Measurements from ENCODE around the gene ZNF329.
"Not testable (repeated sequence)": the region's sequence is repeated elsewhere in the genome, so short reads cannot be mapped to it uniquely, and the experiment has no call there.

The ZNF329 gene

DNA sequence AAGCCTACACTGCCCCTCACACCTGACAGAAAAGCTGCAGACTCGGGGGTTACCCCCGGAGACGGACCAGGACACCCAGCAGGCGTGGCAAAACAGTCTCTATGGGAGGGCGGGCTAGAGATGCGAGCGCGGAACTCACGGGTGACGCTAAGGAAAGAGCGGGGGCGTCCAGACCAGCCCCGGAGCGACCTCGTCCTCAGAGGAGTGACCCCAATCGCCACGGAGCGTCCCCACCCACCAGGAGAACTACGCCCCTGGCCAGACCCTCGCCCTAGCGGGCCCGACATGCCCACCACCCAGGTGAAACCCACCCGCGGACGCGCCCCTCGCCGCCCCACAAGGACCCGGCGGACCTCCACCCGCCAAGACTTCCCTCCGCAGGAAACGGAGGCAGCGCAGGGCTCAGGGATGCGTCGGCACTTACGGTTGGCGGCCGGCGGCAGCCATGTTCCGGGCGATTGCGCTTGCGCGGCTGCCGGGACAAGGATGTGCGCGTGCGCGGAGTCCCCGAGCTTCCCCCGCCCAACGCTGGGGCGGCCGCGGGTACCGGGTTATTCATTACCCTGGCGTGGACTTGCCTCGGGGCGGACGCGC lies at the start of gene ZNF329:
Gene ZNF329 (minus strand): TSS at position 462 of the 594 bp plus-strand sequence. CDS start 21,286 bp downstream, outside the sequence.
- DNase-seq (ENCODE audit: low read depth) = peak; percentile 85

GRCh38 chr19:58196901-58197616 lies 46.5 kb upstream of the ZNF329 start:
- no peak for DNase-seq (ENCODE audit: low read depth)

DNA sequence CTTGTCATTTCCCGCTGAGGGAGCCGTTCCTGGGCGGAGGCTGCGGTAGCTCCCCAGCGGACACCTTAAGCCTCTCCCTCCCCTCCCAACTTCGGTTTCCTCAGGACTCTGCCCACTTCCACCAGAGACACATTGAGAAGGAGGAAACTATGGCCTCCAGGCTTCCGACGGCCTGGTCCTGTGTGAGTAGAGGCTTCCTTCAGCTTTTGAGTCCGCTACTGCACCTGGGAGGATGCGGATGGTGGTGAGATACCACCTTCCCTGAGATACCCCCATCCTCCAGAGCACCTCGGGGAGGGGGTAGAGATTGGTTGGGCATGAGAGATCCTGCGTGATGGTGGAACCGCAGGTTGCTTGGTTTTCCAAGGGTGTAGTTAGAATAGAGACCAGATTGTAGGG lies 33.2 kb upstream of the ZNF329 start:
- no peak for DNase-seq (ENCODE audit: low read depth)

DNA sequence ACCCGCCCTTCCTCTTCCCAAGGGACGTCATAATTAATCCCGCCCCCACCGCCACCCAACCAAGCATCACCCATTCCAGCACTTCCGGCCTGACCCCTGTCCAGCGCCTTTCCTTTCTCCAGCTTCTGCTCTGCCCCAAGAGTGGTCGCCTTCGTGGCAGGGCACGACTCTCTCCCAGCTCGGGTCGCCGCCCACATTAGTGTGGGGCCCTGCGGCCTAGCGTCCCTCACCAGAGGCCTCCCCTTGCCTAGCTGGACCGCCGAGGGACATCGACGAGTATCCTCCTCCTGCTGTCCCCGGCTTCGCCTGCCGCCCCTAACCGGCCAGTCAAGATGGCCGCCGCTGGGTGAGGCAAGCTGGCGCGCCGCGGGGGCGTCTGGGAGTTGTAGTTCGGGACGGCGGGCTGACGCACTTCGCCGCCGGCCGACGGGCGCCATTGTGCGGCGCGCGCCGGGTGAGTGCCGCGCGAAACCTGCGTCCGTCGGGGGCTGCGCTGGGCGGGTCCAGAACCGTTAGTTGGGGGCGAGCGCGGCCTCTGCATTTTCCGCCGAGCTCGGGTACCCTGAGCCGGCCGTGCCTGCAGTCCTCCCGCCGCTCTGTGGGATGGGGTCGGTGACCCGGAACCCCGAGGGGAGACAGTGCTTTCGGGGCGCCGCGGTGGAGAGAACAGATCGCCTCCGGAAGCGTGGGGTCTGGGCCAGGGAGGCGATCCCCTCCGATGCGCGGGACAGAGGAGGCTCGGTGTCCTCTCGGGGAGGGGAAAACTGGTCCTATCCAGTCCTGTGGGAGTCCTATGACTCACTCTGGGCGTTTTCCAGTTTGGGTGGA lies 32.6 kb upstream of the ZNF329 start, which contains the start of gene ZNF274:
Gene ZNF274 (plus strand): TSS at position 73 of the 828 bp plus-strand sequence. CDS start 905 bp downstream, outside the sequence.
- peak; percentile 86 for DNase-seq (ENCODE audit: low read depth)

DNA sequence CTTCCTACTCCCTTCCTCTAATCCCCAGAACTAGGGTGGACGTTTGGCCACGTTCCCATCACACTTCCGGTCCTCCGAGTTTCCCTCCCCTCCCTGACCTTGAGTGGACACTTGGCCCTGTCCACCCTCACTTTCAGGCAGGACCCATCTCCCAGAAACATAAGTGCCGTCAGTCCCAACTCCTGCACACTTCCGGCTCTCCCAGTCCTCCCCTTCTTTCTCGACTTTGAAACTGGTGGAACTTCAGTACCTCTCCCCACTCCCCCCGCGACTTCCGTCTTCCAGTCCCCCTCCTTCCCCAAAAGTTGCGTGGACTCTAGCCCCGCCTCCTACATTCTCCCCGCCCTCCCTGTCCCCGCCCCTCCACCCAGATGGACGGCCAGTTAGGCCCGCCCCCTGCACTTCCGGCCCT lies 32.0 kb upstream of the ZNF329 start:
- DNase-seq (ENCODE audit: low read depth) = peak; percentile 69

DNA sequence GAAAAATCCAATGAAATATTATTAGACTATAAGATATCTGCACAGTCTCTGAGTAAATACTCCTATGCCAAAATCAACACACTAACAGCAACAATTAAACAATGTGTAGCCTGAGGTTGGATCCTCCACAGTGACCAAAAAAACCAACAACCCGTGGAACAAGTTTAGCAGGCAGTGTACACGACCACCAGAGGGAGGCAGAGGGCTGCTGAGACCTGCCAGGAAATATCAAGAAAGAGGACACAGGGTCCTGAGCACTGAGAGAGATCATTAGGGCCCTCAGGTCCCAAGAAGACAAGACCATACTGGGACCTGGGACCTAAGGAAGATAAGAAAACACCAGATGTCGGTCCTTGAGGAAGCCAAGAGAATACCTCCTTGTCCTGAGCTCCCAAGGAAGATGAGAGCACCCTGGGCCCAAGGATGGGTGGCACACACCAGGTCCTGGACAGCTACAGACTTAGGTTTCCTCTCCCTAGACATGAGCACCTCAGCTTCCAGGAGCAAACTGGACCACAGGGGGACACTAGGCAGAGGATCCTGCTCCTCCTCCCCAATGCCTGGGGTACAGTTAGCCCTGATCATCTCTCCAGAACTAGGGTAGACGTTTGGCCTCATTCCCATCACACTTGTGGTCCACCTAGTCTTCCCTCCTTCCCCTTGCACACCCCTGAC lies 31.4 kb upstream of the ZNF329 start:
- peak; percentile 21 for DNase-seq (ENCODE audit: low read depth)

- DNase-seq (ENCODE audit: low read depth) = no peak
These were observed 20.3 kb upstream of the ZNF329 start for GRCh38 chr19:58170860-58171259.

DNA sequence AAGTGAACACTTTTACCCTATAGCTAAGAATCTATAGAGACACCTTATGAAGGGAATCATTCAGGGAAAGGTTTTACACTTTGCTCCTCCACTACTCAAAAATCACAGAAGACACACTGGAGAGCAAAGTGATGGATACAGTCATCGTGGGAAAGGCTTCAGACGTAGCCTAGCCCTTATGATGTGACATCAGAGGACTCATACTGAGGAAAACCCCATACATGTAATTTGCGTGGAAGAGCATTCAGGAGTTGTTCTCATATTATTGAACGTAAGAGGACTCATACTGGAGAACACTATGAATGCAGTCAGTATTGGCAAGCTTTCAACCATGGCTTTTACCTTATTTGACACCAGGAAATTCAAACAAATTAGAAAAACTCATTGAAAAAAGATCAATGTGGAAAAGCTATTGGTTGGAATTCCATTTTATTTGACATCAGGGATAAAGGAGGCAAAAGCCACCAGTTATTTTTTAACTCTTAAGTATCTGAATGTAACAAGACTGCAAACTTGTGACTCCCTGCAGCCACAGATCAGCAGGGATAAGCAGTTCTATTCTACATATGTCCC lies 16.2 kb upstream of the ZNF329 start:
- no peak for DNase-seq (ENCODE audit: low read depth)

- no peak for DNase-seq (ENCODE audit: low read depth)
These were observed 15.7 kb upstream of the ZNF329 start for GRCh38 chr19:58166268-58166667.

DNA sequence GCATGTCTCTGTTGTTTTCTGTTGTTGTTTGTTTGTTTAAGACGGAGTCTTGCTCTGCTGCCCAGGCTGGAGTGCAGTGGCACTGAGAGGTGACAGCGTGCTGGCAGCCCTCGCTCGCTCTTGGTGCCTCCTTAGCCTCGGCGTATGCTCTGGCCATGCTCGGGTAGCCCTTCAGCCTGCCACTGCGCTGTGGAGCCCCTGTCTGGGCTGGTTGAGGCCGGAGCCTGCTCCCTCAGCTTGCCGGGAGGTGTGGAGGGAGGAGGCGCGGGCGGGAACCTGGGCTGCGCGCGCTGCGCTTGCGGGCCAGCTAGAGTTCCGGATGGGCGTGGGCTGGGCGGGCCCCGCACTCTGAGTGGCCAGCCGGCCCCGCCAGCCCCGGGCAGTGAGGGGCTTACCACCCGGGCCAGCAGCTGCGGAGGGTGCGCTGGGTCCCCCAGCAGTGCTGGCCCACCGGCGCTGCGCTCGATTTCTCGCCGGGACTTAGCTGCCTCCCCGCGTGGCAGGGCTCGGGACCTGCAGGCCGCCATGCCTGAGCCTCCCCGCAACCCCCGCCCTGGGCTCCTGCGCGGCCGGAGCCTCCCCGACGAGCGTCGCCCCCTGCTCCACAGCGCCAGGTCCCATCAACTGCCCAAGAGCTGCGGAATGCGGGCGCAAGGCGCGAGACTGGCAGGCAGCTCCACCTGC lies 6.6 kb upstream of the ZNF329 start:
- DNase-seq (ENCODE audit: low read depth) = no peak

DNA sequence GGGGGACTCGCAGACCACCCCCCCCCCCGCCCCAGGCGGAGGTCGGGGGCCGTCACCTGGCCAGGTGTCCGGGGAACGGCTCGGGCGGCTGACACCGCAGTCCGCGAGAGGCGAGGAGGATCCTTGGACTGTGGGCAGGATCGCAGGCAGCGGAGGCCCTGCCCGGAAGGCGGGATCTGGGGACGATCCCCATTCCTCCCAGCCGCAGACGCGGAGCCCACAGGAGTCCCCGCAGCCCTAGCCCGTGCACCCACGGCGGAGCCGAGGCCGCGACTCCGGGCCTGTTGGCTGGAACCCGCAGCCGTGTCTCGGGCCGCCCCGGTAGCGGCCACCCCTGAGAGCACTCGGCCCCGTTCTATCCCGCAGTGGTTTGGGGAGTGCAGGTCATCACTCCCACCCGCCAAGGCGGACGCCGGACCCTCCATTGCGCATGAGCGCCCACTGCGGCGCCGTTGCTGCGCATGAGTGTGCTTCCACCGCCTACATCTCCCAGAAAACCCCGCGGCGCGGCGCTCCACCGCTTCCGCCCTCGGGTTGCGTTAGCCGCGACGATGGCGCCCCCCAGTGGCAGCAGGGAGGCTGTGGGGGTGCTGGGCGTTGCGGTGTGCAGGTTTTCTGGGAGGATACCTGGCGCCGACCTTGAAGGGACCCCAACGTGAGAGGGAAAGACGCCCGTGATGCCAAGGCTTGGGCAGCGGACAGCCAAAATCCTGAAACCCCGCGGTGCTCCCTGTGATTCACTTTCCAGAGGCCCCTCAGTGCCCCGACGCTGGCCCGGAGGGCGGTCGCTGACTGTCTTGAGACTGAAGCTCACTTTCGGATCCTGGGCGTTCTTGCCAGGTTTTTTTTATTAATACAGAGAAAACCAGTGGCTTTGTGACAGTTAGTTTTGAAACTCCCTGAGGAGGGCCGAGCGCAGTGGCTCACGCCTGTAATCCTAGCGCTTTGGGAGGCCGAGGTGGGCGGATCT lies 4.4 kb upstream of the ZNF329 start:
- DNase-seq (ENCODE audit: low read depth) = peak; percentile 97

DNA sequence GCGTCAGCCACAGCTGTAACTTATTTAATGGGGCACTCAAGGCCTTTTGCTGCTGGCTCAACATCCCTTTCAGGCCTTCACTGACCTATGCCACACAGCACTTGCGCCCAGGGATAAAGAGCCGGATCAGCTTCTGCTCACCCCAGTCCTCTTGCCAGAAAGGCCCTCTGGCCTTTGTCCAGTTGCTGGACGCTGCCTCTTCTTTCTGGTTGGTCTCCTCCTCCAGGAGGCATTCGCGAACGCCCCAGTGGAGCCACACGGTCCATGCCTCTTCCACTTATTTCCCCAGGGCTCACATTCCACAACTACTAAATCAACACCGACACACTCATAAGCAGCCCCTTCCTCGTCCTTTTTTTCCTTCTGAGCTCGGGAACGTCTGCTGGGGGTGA lies 3.7 kb upstream of the ZNF329 start:
- no peak for DNase-seq (ENCODE audit: low read depth)

DNA sequence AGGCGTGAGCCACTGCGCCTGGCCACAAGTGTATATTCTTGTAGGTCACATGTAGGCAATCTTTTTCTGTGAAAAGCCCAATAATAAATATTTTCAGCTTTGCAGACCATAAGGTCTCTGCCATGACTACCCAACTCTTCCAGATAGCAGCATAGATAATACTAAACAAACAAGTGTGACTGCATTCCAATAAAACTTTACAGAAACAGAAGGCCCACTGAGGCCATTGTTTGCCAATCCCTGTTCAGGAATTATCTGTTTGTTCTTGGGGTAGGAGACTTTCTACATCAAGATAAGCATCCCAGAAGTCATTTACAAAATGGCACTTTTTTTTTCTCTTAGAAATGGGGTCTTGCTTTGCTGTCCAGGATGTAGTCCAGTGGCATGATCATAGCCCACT lies 2.8 kb upstream of the ZNF329 start:
- DNase-seq (ENCODE audit: low read depth) = no peak

GRCh38 chr19:58147475-58147874 lies 3.1 kb downstream of the ZNF329 start:
- DNase-seq (ENCODE audit: low read depth) = not testable (repeated sequence)

DNA sequence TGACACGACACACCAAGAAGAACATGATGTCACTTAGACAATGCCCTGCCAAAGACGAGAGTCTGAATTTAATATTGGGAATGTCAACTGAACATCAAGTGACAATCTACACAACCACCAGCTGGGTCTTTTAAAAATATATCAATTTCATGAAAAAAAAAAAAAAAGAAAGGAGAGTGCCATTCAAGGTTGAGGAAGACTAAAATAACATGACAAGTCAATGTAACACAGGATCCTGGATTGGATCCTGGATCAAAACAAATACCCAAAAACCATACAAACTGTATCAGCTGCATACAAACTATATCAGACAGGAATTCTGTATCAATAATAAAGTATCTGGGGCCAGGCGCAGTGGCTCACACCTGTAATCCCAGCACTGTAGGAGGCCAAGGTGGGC lies 4.7 kb downstream of the ZNF329 start:
- no peak for DNase-seq (ENCODE audit: low read depth)

GRCh38 chr19:58134244-58134643 lies 16.3 kb downstream of the ZNF329 start:
- no peak for DNase-seq (ENCODE audit: low read depth)

DNA sequence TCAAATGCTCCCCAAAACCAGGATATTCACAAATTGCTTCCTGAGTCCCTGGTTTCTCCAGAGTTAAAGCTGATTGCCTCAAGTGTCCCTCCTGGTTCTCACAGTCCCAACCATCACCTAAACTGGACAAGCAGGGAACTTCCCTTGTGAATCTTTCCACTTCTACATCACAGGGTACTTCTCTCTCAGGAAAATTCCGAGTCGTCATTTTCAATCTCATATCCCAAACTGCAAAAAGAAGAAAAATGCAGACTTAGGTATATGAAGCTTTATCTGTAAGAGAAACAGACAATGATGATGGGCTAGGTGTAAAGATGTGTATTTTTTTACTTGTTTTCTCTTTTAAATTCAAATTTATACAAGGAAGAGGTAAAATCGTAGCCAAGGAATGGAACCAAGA lies 21.3 kb downstream of the ZNF329 start:
- DNase-seq (ENCODE audit: low read depth) = no peak

GRCh38 chr19:58128041-58128685 lies 22.4 kb downstream of the ZNF329 start:
- no peak for DNase-seq (ENCODE audit: low read depth)

DNA sequence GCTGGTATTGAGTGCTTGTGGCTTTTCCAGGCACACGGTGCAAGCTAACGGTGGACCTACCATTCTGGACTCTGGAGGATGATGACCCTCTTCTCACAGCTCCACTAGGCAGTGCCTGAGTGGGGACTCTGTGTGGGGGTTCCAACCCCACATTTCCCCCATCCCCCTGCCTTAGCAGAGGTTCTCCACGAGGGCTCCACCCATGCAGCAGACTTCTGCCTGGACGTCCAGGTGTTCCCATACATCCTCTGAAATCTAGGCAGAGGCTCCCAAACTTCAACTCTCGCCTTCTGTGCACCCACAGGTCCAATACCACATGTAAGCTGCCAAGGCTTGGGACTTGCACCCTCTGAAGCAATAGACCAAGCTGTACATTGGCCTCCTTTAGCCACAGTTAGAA lies 27.2 kb downstream of the ZNF329 start:
- DNase-seq (ENCODE audit: low read depth) = no peak
